GM19193 (cell line): ENCODE measurements around the gene PLA2G4E.

Experiments used
- POLR2A ChIP-seq: IDR thresholded peaks from 4 replicates; pipeline ENCODE4 v1.6.1; 2011; ENCODE audit not compliant: insufficient read depth, insufficient read length; ENCODE audit errors: extremely low read depth

The PLA2G4E gene

DNA sequence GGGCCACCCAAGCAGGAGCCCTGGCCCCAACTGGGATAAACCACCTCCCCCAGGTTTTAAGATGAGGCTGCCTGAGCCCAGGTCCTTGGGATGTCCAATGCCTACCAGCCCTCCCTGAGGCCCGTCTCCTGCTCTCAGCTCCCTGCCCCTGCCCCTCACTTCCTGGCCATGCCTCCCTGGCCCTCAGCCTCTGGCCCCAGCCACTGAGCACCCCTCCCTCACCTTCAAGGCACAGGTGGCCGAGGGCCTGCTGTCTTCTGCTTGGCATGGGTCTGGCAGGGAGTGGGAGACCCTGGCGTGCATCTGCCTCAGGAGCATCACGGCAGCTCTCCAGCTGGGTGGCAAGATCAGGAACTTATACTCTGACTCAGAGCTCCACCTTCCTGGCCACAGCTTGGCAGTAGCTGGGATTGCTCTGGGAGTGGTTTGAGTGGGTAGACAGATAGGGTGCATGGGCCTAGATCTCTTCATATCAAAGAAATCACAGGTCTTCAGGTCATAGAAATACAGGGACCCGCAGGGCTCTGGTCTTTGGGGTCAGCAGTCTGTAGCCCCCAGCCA is at the start of gene PLA2G4E:
Gene PLA2G4E, minus strand, starts transcription at position 330 of the 561 bp plus-strand sequence. Its CDS starts 12 bp downstream, at position 318.
- no peak for TF ChIP-seq POLR2A

DNA sequence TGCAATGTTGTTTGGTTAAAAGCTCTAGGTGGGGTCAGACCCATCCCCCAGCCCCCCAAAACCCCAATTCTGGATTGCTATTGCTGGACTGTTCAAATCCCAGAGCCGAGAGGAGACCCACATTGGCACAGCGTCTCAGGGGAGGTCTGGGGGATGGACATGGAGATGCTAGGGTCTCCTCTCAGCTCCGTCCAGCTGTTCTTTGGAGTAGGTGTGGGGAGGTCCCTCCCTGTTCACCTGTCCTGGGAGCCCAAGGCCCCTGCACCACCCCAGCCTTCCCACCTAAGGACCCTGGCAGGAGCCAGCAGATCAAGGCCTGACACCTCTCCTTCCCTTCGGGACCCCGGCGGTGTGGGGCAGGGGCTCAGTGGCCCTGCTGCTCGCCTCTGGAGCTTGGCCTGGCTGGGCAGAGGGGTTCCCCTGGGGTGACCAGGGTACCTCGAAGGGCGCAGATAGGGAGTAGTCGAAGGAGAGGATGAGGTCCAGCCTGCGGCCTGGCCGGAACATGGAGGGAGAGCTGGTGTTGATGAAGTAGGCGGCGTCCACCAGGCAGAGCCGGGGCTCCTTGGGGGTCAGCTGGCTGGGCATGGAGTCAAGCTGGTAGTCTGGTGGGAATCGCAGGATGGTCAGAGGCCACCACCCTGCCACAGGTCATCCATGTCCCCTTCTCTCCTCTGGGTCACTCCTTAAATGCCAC is 49.6 kb upstream of the PLA2G4E start:
- no peak for TF ChIP-seq POLR2A

GRCh38 chr15:42069496-42070278 is 48.8 kb upstream of the PLA2G4E start:
- no peak for TF ChIP-seq POLR2A

DNA sequence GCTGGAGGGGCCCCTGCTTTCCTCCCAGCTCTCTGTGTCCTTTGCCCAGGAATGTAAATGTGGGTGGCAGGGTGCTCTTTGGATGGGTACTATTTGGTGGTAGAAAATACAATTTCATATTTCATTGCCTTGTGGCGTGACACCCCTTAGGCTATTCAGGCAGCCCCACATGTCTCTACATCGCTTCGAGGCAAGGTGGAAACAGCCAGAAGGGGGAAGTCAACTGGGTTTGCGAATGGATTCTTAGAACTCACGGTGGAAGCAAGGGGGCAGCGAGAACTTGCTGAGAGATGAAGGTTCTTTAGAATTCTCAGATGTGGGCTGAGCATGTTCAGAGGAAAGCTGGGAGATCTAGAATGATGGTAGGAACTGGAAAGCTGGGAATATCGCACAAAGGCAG is 48.2 kb upstream of the PLA2G4E start:
- no peak for TF ChIP-seq POLR2A

- no peak for TF ChIP-seq POLR2A
Measured at GRCh38 chr15:42068601-42069000, 47.8 kb upstream of the PLA2G4E start.

- no peak for TF ChIP-seq POLR2A
Measured at GRCh38 chr15:42066764-42067415, 46.0 kb upstream of the PLA2G4E start.

DNA sequence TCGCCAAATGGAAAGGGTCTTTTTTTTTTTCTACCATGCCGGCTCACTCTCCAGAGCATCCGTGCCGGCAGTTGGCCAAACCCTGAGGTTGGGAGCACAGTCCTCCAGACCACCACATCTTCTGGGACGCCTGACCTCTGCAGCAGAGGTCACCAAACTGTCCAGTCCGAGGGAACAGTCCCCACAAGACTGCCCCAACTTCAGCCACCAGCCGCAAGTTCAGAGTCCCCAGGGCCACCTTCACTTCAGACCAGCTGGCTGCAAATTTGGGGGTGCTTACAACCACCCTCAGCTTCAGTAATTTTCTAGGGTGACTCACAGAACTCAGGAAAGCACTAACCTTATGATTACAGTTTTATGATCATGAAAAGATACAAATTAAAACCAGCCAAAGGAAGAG is 44.6 kb upstream of the PLA2G4E start:
- TF ChIP-seq POLR2A = no peak

DNA sequence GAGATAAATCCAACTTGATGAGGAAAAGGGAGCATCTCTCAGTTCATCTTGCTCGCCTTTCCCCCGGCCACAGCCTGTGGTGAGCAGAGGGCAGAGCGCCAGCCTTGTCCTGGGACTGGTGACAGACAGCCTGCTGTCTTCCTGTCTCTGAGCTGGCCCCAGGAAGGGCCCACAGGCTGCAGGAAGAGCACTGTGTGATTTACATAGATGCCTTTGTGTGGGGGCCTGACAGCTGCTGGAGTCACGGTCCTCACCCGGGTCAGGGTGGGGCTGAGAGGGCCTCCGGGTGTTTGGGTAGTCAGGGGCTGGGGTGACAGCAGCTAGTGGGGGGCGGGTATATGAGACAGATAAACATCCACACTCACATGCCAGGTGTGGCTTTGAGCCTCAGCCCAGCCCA is 44.2 kb upstream of the PLA2G4E start:
- no peak for TF ChIP-seq POLR2A

- TF ChIP-seq POLR2A = no peak
Measured at GRCh38 chr15:42064271-42064670, 43.4 kb upstream of the PLA2G4E start.

DNA sequence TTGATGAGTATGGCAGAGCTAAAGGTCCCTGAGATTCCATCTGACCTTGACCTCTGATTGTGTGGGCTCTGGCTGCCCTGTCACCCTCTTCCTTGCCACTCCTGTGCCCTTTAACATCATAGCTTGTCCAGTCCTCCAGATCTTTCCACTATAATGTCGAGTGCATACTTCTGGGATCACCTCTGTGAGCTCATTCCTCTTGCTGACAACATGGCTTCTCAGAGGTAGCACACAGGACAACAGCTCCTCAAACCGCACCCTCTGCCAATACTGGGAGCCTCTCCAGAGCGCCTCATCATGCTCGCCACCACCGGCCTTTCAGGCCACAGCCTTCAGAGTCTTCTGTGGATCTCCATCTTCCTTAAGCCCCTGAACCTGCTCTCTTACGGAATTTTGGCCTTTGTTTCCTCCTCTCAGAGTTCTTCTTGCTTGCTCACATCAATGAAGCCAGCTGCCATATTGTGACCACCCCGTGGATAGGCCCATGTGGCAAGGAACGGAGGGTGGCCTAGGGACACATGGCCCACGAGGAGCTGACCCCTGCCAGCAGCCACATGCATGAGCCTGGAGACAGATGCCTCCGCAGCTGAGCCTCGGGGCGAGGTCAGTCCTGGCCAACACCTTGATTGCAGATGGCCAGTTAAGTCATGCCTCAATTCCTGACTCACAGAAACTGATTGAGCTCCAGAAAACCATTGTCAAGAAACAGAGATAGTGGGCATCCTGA is 42.4 kb upstream of the PLA2G4E start:
- TF ChIP-seq POLR2A = no peak

GRCh38 chr15:42062284-42062806 is 41.5 kb upstream of the PLA2G4E start:
- TF ChIP-seq POLR2A = no peak

DNA sequence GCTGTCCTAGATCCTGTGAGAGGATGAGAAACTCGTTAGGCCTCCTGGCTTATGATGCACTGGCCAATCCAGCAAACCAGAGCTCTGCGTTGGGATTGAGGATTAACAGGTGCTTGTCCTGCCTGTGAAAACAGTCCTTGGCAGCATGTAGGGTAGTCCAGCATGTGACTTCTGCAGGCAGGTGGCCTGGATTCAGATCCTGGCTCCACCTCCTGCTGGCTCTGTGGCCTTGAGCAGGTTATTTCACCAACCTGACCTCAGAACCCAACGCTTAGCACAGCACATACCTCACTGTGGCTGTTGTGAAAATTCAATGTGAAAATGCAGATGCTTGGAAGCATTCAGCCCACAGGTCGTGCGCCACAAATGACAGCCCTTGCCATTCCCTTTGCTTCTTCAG is 40.0 kb upstream of the PLA2G4E start:
- no peak for TF ChIP-seq POLR2A

GRCh38 chr15:42060477-42060763 is 39.6 kb upstream of the PLA2G4E start:
- no peak for TF ChIP-seq POLR2A

- no peak for TF ChIP-seq POLR2A
Measured at GRCh38 chr15:42059661-42060476, 39.0 kb upstream of the PLA2G4E start.
